ENCODE measurements around the gene DEXI. TPM values are rescaled to one million over a fixed set of nuclear protein-coding genes. Genes with fewer than 3 reads are reported as not detected.
A peak's percentile ranks its signal among the peaks of the same experiment; 100 is the strongest.

The DEXI gene
- total and polyA plus RNA-seq, 12 donors, result 52.6 to 303 (median 97.1) TPM

GRCh38 chr16:10932959-10933710, 9.1 kb downstream of the DEXI start:
- H3K9me3 ChIP-seq (replicated peaks in 1 of 3), result no peaks in the 10 kb centered on the region
- DNase-seq, result no peak
- no peak overlapping the region for H3K4me3 ChIP-seq
- no peaks in the 10 kb centered on the region for H3K27me3 ChIP-seq
- peaks cover 0 to 25% of the 10 kb centered on the region in 2 donors for H3K36me3 ChIP-seq (replicated peaks in 1 of 2)
- WGBS, 4 donors, result 78 to 86% (median 78%) methylated on average over 11 of the region's 11 CpGs
- peak overlapping the region in 3 of 5 donors; percentile 45 to 87 (median 77) for H3K27ac ChIP-seq
- no peak for TF ChIP-seq POLR2A (IDR thresholded peaks at IDR 0.05)
- TF ChIP-seq CTCF (IDR thresholded peaks at IDR 0.05), result no peak
- peaks cover 61 to 83% of the 10 kb centered on the region in 2 donors for H3K4me1 ChIP-seq (replicated peaks in 1 of 2)
- intact Hi-C loops (cut with DNase I), result no loop called here

GRCh38 chr16:10931977-10932632, 10.2 kb downstream of the DEXI start:
- TF ChIP-seq POLR2A (IDR thresholded peaks at IDR 0.05) (no peak), CTCF (IDR thresholded peaks at IDR 0.05) (no peak)
- 86 to 89% (median 88%) methylated on average over 11 of the region's 11 CpGs for WGBS, 4 donors
- peaks cover 0 to 35% of the 10 kb centered on the region in 2 donors for H3K36me3 ChIP-seq (replicated peaks in 1 of 2)

GRCh38 chr16:10931134-10931533, 11.1 kb downstream of the DEXI start:
- intact Hi-C loops (cut with DNase I), result no loop called here
- WGBS, 4 donors, result 45 to 55% (median 52%) methylated on average over 7 of the region's 7 CpGs
- DNase-seq, result peak in 1 of 7 donors; percentile 44
- TF ChIP-seq CTCF (IDR thresholded peaks at IDR 0.05) (no peak), POLR2A (IDR thresholded peaks at IDR 0.05) (no peak)
- H3K27ac ChIP-seq, result peak overlapping the region in 2 of 5 donors; percentile 69 to 76
- H3K4me3 ChIP-seq, result no peak overlapping the region
- H3K4me1 ChIP-seq (replicated peaks in 1 of 2), result peaks cover 41 to 63% of the 10 kb centered on the region in 2 donors
- no peaks in the 10 kb centered on the region for H3K27me3 ChIP-seq
- H3K9me3 ChIP-seq (replicated peaks in 1 of 3), result no peaks in the 10 kb centered on the region
- H3K36me3 ChIP-seq (replicated peaks in 1 of 2), result peaks cover 0 to 44% of the 10 kb centered on the region in 2 donors

More at GRCh38 chr16:10931977-10932632, 10.2 kb downstream of the DEXI start:
- Histone ChIP-seq H3K27me3 (no peaks in the 10 kb centered on the region), H3K9me3 (replicated peaks in 1 of 3) (no peaks in the 10 kb centered on the region), H3K4me1 (replicated peaks in 1 of 2) (peaks cover 51 to 72% of the 10 kb centered on the region in 2 donors), H3K27ac (peak overlapping the region in 1 of 5 donors; percentile 69), H3K4me3 (no peak overlapping the region)
- intact Hi-C loops (cut with DNase I), result no loop called here
- DNase-seq, result no peak

GRCh38 chr16:10930755-10931093, 11.5 kb downstream of the DEXI start:
- H3K4me3 ChIP-seq, result no peak overlapping the region
- intact Hi-C loops (cut with DNase I), result no loop called here
- DNase-seq, result no peak
- no peaks in the 10 kb centered on the region for H3K9me3 ChIP-seq (replicated peaks in 1 of 3)
- no peaks in the 10 kb centered on the region for H3K27me3 ChIP-seq
- 49 to 65% (median 62%) methylated on average over 2 of the region's 2 CpGs for WGBS, 4 donors
- H3K27ac ChIP-seq, result peak overlapping the region in 2 of 5 donors; percentile 69 to 76
- H3K36me3 ChIP-seq (replicated peaks in 1 of 2), result peaks cover 0 to 48% of the 10 kb centered on the region in 2 donors
- no peak for TF ChIP-seq POLR2A (IDR thresholded peaks at IDR 0.05)
- peak in 1 of 6 experiments; percentile 2 for TF ChIP-seq CTCF (IDR thresholded peaks at IDR 0.05)
- H3K4me1 ChIP-seq (replicated peaks in 1 of 2), result peaks cover 37 to 59% of the 10 kb centered on the region in 2 donors

Measured in adrenal gland (tissue), 12 donors.